ENCODE data around the gene R3HDM2.

DNA sequence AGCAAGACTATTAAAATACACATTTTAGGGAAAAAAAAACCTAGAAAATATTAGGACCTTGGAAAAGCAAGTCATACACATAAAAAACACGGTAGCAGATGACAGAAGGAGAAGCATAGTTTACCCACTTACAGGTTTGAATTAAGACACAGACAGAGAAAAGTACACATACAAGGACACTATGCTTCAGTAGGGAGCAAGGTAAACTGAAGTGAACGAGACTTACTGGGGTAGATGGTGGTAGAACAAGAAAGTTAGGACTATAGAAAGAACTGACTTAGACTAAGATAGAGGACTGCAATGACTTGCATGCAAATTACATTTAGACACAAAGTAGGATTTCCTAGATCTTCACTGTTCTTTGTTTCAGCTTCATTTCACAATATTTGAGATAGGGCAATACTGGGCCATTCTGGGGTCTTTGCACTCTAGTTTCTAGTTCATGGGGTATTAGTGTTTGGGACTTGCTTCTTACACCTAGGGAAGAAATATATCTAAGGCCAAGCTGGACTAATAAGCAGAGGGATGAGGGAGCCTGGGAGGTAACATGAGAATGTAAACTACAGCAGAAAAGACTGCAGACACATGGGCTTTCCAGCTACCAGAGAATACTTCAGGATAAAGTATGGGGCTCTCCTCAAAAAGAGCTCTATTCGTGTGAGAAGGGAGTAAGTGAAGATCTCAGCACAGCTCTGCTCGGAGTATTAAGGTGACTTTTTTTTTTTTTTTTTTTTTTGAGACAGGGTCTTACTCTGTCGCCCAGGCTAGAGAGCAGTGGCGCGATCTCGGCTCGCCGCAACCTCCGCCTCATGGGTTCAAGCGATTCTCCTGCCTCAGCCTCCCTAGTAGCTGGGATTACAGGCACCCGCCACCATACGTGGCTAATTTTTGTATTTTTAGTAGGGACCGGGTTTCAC is 152.1 kb downstream of the R3HDM2 start:
- TF ChIP-seq, protein P1, sequence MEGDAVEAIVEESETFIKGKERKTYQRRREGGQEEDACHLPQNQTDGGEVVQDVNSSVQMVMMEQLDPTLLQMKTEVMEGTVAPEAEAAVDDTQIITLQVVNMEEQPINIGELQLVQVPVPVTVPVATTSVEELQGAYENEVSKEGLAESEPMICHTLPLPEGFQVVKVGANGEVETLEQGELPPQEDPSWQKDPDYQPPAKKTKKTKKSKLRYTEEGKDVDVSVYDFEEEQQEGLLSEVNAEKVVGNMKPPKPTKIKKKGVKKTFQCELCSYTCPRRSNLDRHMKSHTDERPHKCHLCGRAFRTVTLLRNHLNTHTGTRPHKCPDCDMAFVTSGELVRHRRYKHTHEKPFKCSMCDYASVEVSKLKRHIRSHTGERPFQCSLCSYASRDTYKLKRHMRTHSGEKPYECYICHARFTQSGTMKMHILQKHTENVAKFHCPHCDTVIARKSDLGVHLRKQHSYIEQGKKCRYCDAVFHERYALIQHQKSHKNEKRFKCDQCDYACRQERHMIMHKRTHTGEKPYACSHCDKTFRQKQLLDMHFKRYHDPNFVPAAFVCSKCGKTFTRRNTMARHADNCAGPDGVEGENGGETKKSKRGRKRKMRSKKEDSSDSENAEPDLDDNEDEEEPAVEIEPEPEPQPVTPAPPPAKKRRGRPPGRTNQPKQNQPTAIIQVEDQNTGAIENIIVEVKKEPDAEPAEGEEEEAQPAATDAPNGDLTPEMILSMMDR (IDR thresholded peaks at IDR 0.05), result no peak
- no peak for TF ChIP-seq POLR2A (IDR thresholded peaks at IDR 0.05)
